GM12872 (cell line): ENCODE results near the gene RAB1B.

ENCODE experiments used
- TF ChIP-seq, protein P1 (sequence below): IDR thresholded peaks from 3 replicates; pipeline ENCODE4 v1.5.1; 2011; ENCODE audit warnings: low read depth, mild to moderate bottlenecking, low read length, moderate library complexity; ENCODE audit not compliant: insufficient read depth

The RAB1B gene

DNA sequence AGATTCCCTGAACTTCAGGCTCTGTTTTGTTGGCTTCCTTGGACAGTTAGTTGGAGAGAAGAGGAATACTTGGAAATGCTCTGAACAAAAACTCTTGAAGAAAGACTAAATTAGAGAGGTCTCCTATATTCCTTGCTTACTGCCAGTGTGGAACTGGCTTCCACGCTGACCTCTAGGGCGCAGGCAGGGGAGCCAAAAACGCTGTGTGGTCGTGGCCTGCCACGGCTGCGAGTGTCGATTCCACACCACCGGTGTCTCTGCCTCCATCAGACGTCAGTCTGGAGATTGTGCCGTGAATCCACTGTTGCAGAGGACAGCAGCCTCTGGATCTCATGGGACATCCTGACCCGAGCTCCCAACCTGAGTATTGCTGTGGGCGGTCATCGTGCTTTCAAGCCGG lies 37.5 kb upstream of the RAB1B start:
- TF ChIP-seq, protein P1, sequence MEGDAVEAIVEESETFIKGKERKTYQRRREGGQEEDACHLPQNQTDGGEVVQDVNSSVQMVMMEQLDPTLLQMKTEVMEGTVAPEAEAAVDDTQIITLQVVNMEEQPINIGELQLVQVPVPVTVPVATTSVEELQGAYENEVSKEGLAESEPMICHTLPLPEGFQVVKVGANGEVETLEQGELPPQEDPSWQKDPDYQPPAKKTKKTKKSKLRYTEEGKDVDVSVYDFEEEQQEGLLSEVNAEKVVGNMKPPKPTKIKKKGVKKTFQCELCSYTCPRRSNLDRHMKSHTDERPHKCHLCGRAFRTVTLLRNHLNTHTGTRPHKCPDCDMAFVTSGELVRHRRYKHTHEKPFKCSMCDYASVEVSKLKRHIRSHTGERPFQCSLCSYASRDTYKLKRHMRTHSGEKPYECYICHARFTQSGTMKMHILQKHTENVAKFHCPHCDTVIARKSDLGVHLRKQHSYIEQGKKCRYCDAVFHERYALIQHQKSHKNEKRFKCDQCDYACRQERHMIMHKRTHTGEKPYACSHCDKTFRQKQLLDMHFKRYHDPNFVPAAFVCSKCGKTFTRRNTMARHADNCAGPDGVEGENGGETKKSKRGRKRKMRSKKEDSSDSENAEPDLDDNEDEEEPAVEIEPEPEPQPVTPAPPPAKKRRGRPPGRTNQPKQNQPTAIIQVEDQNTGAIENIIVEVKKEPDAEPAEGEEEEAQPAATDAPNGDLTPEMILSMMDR, result no peak

DNA sequence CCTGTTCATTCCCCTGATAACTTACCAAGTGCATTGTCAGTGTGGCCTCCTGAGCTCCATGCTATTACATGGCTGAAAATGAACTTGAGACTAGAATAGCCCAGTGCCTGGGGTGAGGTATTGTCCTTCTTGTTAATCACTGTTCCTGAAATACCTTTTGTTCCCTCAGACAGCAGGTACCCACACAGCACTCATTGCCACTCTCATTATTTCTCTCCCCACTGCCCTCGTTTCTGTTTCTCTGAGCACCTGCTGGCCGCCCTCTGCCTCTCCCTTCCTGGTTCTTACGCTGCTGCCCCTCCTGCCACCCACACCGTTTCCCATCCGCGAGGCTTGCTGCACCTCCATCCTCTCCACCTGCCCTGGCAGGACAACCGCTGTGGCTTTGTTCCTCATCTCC lies 36.9 kb upstream of the RAB1B start:
- TF ChIP-seq, protein P1, result no peak

DNA sequence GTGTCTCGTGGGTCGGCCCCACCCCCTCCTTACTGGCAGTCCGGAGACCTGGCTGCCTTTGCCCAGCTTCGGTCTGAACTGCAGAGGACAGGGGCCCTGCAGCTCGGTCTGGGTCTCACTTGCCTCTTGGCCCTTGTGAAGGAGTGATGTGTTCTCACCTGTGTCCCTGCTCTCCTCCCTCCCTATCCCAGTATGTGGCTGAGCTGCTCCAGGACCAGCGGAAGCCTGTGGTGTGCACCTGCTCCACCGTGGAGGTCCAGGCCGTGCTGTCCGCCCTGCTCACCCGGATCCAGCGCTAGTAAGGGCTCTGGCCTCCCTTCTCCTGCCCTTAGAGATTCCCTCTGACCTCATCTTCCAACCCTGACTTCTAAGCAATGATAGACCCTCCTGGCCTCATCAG lies 35.7 kb upstream of the RAB1B start:
- TF ChIP-seq, protein P1, result no peak

DNA sequence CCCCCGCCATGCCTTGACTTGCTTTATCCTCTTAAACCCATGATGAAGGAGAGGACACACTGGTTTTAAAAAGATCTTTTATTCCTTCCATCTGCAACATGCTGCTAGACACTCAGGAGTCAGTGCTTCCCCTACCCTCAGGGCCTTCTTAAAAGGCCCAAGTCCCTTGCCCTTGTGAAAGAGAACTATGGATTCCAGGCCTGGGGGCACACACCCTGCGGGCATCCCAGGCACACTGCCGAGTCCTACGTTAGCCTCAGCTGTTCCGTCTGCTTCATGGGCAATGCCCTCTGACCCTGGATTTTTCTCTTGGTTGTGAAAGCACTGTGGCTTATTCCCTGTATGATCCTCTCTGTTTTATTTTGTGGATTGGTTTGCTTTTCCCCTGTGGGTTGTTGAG lies 35.1 kb upstream of the RAB1B start:
- TF ChIP-seq, protein P1, result no peak

DNA sequence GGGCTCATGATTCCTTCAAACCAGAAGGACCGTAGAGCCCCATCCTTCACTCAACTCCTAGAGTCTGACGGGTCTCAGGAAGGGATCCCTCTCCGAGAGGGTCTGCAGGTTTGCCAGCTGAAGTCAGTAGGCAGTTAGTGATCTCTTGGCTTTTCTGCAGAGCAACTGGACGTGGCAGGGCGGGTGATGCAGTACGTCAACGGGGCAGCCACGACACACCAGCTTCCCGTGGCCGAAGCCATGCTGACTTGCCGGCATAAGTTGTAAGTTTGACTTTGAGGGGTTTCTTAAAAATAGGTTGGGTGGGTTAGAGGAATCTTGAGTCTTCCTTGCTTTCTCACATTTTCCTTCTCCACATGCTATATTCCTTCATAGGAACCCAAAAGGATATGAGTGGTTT lies 33.3 kb upstream of the RAB1B start:
- TF ChIP-seq, protein P1, result no peak

DNA sequence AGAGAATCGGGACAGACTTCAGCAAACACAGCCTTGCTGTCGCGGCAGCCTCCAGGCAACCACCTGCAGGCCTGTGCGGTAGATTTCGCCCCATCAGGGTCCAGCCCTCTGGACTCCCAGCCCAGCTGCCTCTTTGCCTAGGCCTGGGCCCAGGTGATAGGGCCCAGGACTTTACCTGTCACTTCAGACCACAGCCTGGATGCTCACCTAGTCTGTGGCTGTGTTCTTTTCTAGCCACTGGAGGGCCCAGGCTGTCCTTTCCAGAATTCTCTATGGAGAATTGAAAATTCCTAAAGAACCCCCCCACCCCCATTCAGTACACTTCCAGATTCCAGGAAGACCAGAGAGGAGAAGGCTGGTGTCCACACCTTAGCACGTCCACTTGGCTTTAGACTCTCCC lies 30.6 kb upstream of the RAB1B start:
- TF ChIP-seq, protein P1, result no peak

DNA sequence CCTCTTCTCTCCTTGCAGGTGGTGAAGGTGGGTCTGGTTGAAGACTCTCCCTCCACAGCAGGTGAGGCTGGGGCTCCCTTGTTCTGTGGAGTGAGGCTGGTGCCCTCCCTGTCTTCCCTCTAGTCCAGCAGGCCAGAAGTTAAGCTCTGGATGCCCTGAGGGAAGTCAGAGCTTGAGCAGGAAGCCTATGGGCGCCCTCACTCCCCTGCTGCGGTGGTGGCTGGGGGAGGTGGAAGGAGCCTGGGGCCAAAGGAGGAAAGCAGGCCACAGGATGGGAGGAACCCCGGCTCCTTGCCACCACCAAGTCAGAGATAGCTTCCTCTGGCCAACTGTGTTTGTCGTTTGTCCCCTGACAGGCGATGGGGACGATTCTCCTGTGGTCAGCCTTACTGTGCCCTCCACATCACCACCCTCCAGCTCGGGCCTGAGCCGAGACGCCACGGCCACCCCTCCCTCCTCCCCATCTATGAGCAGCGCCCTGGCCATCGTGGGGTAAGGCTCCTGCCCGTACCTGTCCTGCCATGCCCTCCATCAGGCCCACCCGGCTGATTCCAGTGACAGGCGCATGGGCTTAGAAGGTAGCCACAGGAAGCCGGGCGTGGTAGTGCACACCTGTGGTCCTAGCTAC lies 29.5 kb upstream of the RAB1B start:
- TF ChIP-seq, protein P1, result no peak

DNA sequence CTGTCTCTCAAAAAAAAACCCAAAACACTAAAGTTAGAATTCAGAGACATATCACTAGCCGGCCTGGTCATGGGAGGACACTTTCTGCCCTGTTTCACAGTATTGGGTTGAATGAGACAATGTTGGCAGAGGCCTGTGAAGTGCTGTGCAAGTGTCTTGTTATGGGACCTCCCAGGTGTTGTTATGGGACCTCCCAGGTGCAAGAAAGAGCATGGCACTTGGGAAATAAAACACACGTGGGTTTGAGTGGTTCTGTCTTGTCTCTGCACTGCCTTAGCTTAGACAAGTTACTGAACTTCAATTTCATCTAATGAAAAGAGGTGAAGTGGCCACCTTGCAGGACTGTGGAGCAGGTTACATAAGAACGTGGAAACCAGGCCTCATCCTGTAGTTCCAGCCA lies 28.9 kb upstream of the RAB1B start:
- TF ChIP-seq, protein P1, result no peak
